GM21529 (cell line): Measurements from ENCODE around the gene KIF19.

Experiments used
- ATAC-seq: cut with Tn5 transposase; IDR thresholded peaks from one replicate; pipeline ENCODE4 v1.9.1; 2021; ENCODE audit not compliant: unreplicated experiment

KIF19 gene

DNA sequence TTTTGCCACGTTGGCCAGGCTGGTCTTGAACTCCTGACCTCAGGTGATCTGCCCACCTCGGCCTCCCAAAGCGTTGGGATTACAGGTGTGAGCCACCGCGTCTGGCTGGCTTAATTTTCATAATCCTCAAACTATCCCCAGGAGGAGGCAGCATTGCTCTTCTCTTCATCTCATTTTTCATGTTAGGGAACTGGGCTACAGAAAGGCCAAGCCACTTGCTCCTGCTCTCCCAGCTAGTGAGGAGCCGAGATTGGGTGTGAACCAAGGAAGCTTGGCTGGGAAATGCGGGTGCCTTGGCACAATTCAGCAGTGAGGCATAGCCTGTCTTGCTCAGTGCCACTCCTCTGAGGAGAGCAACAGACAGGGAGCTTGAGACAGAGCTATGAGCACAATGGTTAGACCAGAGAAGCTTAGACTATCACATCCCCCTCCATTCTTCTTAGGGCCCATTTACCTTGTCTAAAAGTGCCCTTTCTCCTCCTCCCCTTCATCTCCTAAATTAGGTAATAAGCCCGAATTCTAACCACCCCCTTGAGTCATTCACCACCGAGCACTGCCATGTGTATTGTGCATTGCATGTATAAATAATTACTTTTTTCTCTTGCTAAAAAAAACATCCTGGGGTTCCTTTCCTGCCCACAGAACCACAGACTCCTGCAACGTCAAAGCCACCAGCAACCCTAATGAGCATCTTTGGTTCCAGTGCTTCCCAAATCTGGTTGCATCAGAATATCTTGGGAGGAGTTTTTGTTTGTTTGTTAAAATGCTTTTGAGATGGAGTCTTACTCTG lies 20.0 kb upstream of the KIF19 start:
- ATAC-seq = no peak

DNA sequence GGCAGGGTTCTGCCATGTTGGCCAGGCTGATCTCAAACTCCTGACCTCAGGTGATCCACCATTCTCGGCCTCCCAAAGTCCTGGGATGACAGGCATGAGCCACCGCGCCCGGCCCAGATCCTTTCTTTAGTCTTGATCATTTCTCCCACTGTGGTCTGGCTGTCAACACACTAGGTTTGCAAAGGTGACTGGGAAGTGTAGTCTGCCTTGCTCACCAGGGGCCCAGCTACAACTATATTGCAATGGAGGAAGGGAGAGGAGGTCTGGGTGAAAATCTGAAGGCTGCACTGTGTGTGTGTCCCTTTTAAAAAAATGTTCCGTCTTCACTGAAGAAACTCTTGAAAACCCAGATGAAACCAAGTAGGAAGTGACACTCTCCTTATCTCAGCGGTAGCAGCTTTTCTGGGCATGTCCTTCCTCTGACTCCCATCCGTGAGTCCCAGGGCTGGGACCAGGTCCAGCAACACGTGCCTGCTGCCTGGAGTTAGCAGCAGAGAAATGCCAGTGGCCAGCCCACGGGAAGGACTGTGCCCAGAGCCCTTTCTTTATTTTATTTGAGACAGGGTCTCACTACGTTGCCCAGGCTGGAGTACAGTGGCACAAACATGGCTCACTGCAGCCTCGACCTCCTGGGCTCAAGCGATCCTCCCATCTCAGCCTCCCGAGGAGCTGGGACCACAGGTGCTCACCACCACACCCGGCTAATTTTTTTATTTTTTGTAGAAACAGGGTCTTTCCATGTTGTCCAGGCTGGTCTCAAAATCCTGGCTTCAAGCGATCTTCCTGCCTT lies 17.8 kb upstream of the KIF19 start:
- no peak for ATAC-seq

DNA sequence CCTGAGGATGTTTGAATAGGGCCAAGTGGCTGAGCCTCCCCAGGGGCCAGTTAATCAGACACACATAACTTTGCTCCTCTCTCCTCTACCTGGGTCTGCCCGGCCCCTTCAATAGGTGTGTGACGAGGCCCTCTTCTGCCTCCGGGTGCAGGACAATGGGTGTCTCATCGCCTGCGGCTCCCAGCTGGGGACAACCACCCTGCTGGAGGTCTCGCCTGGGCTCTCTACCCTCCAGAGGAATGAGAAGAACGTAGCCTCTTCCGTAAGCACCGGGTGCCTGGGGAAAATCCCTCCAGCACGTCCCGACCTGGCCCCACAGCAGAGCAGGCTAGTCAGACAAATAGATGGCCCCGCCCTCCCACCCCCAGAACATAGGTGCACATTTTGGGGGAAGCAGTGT lies 16.1 kb upstream of the KIF19 start:
- ATAC-seq = no peak

GRCh38 chr17:74314877-74315276 lies 11.1 kb upstream of the KIF19 start:
- no peak for ATAC-seq

DNA sequence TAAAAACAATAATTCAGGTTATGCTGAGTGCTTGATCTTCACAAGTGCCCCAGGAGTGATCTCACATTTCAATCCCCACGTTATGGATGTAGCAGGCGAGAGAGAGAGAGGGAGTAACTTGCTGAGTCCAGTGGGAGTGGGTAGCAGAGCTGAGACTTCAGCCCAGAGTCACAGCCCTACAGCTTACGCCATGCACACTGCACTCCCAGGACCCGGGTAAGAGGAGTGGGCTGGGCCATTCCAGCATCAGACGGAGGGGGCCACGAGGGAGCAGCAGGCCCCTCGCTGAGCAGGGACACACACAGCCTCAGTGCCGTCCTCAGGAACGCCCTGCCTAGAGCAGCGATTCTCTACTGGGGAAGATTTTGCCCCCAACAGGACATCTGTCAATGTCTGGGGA lies 9.8 kb upstream of the KIF19 start:
- ATAC-seq = no peak

- ATAC-seq = no peak
Measured at GRCh38 chr17:74317071-74317470, 9.0 kb upstream of the KIF19 start.

DNA sequence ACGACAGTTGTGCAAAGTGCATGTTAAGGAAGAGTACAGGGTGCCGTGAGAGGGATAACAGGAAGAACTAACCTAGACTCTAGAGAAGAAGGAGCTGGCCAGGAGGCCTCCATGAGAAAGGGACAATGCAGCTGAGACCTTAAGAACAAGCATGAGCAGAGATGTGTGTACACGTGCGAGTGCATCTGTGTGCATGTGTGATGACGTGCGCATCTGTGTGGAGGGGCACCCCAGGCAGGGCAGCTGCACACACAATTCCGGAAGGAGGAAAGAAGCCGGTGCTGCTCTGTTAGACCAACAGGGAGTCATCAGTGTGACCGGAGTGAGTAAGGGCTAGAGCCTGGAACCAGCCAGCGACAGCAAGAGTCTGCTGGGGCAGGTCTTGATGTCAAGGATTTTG lies 7.6 kb upstream of the KIF19 start:
- no peak for ATAC-seq

DNA sequence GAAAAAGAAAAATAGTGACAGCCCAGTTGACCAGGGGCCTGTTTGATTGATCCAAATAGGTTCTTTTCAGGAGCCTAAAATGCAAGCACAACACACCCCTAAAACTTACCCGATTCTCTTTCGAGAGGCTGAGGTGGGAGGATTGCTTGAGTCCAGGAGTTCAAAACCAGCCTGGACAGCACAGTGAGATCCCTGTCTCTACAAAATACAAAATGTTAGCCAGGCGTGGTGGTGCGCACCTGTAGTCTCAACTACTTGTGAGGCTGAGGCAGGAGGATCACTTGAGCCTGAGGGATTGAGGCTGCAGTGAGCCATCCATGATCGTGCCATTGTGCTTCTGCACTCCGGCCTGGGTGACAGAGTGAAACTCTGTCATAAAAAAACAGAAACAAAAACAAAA lies 1.5 kb upstream of the KIF19 start:
- ATAC-seq = no peak

GRCh38 chr17:74325376-74325742 lies 667 bp upstream of the KIF19 start:
- ATAC-seq = no peak

DNA sequence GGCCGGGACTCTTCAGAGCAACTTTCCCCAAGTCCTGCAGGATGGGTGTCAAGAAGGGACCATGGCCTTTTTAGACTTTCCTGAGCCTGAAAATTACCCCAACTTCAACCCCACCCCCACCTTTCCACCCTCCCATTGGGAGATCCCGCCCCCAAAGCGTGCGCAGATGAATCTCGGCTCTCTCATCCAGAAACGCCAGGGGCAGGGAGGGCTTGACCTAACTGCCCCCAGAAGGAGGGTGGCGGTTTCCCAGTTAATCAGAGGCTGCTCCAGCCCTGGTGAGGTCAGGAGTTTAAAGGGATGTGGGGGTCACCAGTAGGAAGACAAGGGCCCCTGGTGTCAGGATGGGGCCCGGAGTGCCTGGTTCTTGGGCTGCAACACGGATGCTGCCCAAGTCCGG lies 480 bp downstream of the KIF19 start:
- no peak for ATAC-seq

DNA sequence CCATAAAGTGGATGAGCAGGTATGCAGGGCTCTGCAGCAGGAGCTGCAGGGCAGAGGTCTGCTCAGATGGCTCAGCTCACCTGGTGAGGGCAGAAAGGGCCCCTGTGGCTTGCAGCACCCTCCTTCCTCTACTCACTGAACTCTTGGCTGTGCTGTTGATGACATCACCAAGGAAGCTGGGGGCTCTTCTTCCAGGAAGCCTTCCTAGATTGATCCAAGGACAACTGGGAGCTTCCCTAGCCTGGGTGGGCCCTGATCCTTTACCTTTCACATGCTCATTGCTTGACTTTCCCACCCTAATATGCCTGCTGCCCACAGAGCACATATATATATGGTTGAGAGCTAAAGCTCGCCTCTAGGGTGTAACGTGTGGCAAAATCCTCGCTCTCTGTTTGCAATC lies 2.5 kb downstream of the KIF19 start:
- no peak for ATAC-seq

GRCh38 chr17:74329378-74329777 lies 3.4 kb downstream of the KIF19 start:
- ATAC-seq = no peak

DNA sequence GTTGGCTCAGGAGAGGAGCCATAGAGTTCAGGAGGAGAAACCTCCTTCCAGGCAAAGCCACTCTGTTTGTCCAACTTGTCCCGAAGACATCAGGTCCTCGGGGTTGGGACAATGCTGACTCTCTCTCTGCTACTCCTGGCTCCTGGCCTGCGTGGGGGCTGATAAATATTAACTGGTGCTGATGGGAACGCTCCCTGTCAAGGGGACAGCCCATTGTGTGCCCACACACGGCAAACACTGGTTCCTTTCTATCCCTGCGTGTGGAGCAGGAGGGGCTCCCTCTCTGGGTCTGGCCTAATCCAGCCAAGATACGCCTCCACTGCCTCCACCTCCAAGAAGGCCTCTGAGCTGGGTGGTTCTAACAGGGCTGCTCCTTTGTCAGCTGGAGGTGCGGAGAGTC lies 4.4 kb downstream of the KIF19 start:
- ATAC-seq = no peak

DNA sequence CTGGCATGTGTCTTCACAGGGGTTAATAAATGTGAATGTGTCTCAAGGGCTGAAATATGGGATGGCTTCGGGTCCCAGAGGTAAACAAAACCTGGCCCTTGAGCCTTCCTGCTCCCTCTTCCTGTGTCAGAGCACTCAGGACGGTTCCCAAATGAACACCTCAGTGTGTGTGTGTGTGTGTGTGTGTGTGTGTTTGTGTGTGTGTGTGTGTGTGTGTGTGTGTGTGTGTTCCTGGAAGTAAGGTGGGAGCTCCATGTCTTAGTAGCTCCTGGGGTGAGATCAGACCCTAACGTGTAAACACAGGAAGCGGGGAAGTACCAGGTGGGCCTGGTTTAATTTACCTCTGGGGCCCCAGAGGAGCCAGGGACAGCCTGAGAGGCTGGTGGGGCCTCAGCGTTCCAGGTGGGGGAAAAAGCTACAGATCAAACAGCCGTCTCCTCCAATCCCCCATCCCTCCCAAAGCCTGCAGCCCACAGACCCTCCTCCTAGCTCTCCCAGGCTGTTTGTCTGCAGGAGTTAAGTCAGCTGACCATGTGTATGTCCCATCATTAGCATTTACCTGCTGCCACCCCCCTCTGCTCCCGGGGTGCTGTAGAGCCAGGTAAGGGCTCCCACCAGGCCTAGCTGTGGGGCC lies 6.1 kb downstream of the KIF19 start:
- ATAC-seq = no peak

DNA sequence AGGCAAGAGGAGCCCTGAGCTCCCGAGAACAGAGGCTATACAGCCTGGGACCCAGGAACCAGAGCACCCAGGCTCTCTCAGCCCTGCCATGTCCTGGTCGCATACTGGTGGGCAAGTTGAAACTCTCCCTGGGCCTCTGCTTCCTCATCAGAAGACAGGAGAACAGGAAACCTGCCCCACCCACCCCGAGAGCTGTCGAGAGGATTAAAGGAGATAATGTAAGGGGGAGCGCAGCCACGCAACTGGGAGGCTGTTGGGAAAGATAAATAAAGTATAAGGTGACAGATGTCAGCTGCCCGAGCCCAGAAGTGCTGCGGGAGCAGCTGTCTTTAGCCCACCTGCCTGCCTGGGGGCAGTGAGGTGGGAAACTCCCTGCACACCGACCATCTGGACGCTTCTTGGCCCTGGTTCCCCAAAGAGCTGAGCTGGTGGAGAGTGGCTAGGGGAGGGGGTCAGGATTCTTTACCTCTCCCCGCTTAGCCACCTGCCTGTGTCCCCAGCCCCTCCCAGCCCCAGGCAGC lies 6.8 kb downstream of the KIF19 start:
- no peak for ATAC-seq

- ATAC-seq = no peak
Measured at GRCh38 chr17:74334393-74335039, 8.5 kb downstream of the KIF19 start.

GRCh38 chr17:74335529-74336062 lies 9.6 kb downstream of the KIF19 start:
- no peak for ATAC-seq

- ATAC-seq = no peak
Measured at GRCh38 chr17:74336307-74336706, 10.3 kb downstream of the KIF19 start.

- ATAC-seq = no peak
Measured at GRCh38 chr17:74337834-74338500, 11.9 kb downstream of the KIF19 start.

GRCh38 chr17:74339537-74340195 lies 13.6 kb downstream of the KIF19 start:
- no peak for ATAC-seq
